Panc1 (cell line): ENCODE measurements around the gene NSUN6.

ENCODE experiments used
- POLR2AphosphoS5 ChIP-seq: IDR thresholded peaks from 2 replicates; pipeline ENCODE4 v1.6.1; 2012; ENCODE audit warnings: mild to moderate bottlenecking, low read depth, low read length, moderate library complexity
- SIN3A ChIP-seq: IDR thresholded peaks from 2 replicates; pipeline ENCODE4 v1.6.1; 2012; ENCODE audit warnings: low read depth, mild to moderate bottlenecking, low read length, moderate library complexity, borderline replicate concordance; ENCODE audit not compliant: insufficient read depth
- TCF7L2 ChIP-seq: IDR thresholded peaks from 2 replicates; pipeline ENCODE4 v1.6.1; 2011; ENCODE audit warnings: mild to moderate bottlenecking, low read depth, low read length, inconsistent platforms
- TF ChIP-seq, protein P1 (sequence below): fragments of 450-650 bp; IDR thresholded peaks from 2 replicates; pipeline ENCODE4 v1.5.1; 2017; ENCODE audit warnings: mild to moderate bottlenecking
- TF ChIP-seq, protein P2 (sequence below), 2 experiments: IDR thresholded peaks; 2 replicates each; pipeline ENCODE4 v1.6.1; 2011 to 2012; ENCODE audit warnings: low read depth in 2 of 2, control low read depth in 1 of 2, low read length in 1 of 2, mild to moderate bottlenecking in 1 of 2, moderate library complexity in 1 of 2; ENCODE audit not compliant: insufficient read depth in 1 of 2

DNA sequence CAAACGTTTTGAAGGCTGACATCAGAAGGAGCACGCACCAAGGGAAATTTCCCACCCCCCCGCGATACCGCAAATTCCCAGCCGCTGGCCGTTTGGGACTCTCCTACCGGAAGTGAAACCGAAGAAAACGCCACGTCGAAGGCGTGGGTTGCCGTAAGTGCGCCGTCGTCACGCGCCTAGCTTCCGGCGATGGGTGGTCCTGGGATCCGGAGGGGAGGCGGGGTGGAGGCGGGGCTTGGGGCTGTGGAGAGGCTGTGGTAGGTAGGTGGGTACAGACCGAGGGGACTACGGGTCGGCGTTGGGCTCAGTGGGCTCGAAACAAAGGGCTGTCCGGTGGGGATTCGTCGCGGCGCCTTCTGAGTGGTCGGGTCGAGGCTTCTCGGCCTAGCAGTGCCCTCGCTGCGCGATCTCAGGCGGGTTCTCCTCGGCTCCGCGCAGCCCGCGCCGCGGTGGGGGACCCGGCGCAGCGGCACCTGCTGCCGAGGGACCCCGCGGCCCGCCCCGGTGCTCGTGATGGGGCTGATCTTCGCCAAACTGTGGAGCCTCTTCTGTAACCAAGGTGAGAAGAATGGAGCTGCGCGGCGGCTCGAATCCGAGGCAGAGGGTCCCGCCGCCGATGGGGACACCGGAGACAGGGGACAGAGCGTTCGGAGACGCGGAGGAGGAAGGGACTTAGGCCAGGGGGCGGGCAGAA is 7.9 kb upstream of the NSUN6 start, which contains the start of gene ARL5B:
- TF ChIP-seq, protein P1, sequence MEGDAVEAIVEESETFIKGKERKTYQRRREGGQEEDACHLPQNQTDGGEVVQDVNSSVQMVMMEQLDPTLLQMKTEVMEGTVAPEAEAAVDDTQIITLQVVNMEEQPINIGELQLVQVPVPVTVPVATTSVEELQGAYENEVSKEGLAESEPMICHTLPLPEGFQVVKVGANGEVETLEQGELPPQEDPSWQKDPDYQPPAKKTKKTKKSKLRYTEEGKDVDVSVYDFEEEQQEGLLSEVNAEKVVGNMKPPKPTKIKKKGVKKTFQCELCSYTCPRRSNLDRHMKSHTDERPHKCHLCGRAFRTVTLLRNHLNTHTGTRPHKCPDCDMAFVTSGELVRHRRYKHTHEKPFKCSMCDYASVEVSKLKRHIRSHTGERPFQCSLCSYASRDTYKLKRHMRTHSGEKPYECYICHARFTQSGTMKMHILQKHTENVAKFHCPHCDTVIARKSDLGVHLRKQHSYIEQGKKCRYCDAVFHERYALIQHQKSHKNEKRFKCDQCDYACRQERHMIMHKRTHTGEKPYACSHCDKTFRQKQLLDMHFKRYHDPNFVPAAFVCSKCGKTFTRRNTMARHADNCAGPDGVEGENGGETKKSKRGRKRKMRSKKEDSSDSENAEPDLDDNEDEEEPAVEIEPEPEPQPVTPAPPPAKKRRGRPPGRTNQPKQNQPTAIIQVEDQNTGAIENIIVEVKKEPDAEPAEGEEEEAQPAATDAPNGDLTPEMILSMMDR: no peak
- TF ChIP-seq POLR2AphosphoS5 (peak; percentile 67), SIN3A (peak; percentile 61; the same call in 1 of the 2 replicates), TCF7L2 (peak; percentile 29; the same call in 1 of the 2 replicates)
- TF ChIP-seq, protein P2, sequence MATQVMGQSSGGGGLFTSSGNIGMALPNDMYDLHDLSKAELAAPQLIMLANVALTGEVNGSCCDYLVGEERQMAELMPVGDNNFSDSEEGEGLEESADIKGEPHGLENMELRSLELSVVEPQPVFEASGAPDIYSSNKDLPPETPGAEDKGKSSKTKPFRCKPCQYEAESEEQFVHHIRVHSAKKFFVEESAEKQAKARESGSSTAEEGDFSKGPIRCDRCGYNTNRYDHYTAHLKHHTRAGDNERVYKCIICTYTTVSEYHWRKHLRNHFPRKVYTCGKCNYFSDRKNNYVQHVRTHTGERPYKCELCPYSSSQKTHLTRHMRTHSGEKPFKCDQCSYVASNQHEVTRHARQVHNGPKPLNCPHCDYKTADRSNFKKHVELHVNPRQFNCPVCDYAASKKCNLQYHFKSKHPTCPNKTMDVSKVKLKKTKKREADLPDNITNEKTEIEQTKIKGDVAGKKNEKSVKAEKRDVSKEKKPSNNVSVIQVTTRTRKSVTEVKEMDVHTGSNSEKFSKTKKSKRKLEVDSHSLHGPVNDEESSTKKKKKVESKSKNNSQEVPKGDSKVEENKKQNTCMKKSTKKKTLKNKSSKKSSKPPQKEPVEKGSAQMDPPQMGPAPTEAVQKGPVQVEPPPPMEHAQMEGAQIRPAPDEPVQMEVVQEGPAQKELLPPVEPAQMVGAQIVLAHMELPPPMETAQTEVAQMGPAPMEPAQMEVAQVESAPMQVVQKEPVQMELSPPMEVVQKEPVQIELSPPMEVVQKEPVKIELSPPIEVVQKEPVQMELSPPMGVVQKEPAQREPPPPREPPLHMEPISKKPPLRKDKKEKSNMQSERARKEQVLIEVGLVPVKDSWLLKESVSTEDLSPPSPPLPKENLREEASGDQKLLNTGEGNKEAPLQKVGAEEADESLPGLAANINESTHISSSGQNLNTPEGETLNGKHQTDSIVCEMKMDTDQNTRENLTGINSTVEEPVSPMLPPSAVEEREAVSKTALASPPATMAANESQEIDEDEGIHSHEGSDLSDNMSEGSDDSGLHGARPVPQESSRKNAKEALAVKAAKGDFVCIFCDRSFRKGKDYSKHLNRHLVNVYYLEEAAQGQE (IDR thresholded peaks at IDR 0.05; ENCODE audit: insufficient read depth in 1 of 2, low read depth in 2 of 2, low read length in 1 of 2): no peak
